ENCODE results near the gene BOC.

- TF ChIP-seq CTCF (IDR thresholded peaks at IDR 0.05; ENCODE audit: insufficient read depth, low read depth, low read length) (no peak), EZH2 (IDR thresholded peaks at IDR 0.05; ENCODE audit: insufficient read depth, low read length) (no peak)
These were observed 42.3 kb downstream of the BOC start for GRCh38 chr3:113253702-113254101.
